Measurements from ENCODE around the gene REXO1.

REXO1 gene

GRCh38 chr19:1863328-1863637 is 15.0 kb upstream of the REXO1 start, which contains the start of gene KLF16 (continued):
- TF ChIP-seq YY2 (tag by site-specific recombination; IDR thresholded peaks at IDR 0.05), result no peak
- TF ChIP-seq INSM2 (tag by site-specific recombination; IDR thresholded peaks at IDR 0.05), result no peak
- no peak for TF ChIP-seq FEZF1 (tag by site-specific recombination; IDR thresholded peaks at IDR 0.05)

DNA sequence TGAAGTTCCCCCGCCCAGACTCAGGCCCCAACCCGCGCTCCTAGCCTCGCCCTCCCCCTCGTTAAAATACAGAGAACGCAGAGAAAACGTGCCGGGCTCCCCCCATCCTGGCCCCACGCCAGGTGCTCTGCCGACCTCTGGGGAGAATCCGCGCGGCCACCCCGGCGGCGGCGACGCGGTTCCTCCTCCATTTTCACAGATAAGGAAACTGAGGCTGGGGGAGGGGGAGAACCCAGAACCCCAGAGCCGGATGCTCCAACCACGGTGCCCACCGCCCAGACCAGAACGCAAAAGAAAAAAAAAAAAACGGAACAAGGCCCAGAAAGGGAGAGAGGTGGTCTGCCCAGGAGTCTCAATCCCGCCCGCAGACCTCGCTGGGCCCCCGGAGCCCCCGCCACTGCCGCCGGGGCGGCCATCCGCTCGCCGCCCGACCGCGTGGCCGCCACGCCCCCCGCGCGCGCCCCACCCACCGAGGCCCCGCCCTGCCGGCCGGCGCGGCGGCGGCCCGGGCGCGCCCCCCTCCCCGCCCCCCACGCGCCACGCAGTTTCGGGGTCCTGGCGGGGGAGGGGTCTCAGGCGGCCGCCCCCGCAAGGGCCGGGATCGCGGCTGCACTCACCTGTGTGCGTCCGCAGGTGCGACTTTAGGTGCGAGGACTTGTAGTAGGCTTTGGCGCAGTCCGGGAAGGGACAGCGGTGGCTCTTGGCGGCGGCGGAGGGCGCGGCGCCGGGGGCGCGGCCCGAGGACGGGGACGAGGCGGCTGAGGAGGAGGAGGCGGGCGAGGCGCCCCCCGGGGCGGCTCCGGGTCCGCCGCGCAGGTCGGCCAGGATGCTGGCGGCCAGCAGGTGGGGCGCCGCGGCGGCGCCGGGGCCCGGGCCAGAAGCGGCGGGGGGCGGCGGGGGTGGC is 14.4 kb upstream of the REXO1 start:
- ChIA-PET POLR2A (no interaction called here), CTCF (no interaction called here)
- peak overlapping the region; percentile 70; the same call in 1 of the 2 replicates for H3K27ac ChIP-seq (ENCODE audit: extremely low read depth, low read depth, low read length)
- peak overlapping the region; percentile 56 for H3K4me3 ChIP-seq (ENCODE audit: low read depth, low read length)
- H3K36me3 ChIP-seq (ENCODE audit: control insufficient read depth in 2 of 2, insufficient read depth in 1 of 2, low read length in 2 of 2), result no peaks in the 10 kb centered on the region
- peaks cover 21% of the 10 kb centered on the region for H3K4me1 ChIP-seq (ENCODE audit: control insufficient read depth, insufficient read depth, low read length)
- H3K9me3 ChIP-seq (ENCODE audit: control insufficient read depth, insufficient read depth, low read depth, low read length), result no peaks in the 10 kb centered on the region
- TF ChIP-seq, protein P1, sequence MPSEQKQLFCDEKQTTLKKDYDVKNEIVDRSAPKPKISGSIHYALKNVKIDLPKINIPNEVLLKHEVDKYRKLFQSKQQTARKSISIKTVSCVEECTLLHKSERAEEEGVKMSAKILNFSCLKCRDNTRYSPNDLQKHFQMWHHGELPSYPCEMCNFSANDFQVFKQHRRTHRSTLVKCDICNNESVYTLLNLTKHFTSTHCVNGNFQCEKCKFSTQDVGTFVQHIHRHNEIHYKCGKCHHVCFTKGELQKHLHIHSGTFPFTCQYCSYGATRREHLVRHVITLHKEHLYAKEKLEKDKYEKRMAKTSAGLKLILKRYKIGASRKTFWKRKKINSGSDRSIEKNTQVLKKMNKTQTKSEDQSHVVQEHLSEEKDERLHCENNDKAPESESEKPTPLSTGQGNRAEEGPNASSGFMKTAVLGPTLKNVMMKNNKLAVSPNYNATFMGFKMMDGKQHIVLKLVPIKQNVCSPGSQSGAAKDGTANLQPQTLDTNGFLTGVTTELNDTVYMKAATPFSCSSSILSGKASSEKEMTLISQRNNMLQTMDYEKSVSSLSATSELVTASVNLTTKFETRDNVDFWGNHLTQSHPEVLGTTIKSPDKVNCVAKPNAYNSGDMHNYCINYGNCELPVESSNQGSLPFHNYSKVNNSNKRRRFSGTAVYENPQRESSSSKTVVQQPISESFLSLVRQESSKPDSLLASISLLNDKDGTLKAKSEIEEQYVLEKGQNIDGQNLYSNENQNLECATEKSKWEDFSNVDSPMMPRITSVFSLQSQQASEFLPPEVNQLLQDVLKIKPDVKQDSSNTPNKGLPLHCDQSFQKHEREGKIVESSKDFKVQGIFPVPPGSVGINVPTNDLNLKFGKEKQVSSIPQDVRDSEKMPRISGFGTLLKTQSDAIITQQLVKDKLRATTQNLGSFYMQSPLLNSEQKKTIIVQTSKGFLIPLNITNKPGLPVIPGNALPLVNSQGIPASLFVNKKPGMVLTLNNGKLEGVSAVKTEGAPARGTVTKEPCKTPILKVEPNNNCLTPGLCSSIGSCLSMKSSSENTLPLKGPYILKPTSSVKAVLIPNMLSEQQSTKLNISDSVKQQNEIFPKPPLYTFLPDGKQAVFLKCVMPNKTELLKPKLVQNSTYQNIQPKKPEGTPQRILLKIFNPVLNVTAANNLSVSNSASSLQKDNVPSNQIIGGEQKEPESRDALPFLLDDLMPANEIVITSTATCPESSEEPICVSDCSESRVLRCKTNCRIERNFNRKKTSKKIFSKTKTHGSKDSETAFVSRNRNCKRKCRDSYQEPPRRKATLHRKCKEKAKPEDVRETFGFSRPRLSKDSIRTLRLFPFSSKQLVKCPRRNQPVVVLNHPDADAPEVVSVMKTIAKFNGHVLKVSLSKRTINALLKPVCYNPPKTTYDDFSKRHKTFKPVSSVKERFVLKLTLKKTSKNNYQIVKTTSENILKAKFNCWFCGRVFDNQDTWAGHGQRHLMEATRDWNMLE (tag by site-specific recombination; conservative IDR thresholded peaks at IDR 0.05; ENCODE audit: low read depth), result no peak
- TF ChIP-seq IKZF3 (tag by site-specific recombination; IDR thresholded peaks at IDR 0.05) (no peak), SETDB1 (IDR thresholded peaks at IDR 0.05; ENCODE audit: insufficient read length, low read length) (no peak), BCL11A (tag by site-specific recombination; IDR thresholded peaks at IDR 0.05; ENCODE audit: low read depth) (0 out of 2 replicates have a peak, but pooled peaks have one; percentile 27), ZNF600 (tag by site-specific recombination; IDR thresholded peaks at IDR 0.05) (no peak), ZNF785 (tag by site-specific recombination; IDR thresholded peaks at IDR 0.05) (no peak), ZNF2 (tag by site-specific recombination; IDR thresholded peaks at IDR 0.05) (no peak), ZNF488 (tag by site-specific recombination; IDR thresholded peaks at IDR 0.05) (no peak), ZNF394 (tag by site-specific recombination; IDR thresholded peaks at IDR 0.05; ENCODE audit: borderline replicate concordance) (no peak), TCF7L2 (IDR thresholded peaks at IDR 0.05; ENCODE audit: borderline replicate concordance, low read depth, low read length) (no peak), ZXDB (tag by site-specific recombination; IDR thresholded peaks at IDR 0.05) (no peak; the same call in 1 of the 2 replicates), ZNF366 (tag by site-specific recombination; conservative IDR thresholded peaks at IDR 0.05) (peak; percentile 35), ZNF768 (tag by site-specific recombination; IDR thresholded peaks at IDR 0.05) (no peak), ZNF664 (tag by site-specific recombination; IDR thresholded peaks at IDR 0.05) (no peak), ZNF596 (tag by site-specific recombination; IDR thresholded peaks at IDR 0.05) (no peak), ZNF610 (tag by site-specific recombination; IDR thresholded peaks at IDR 0.05; ENCODE audit: borderline replicate concordance) (no peak)
- TF ChIP-seq, protein P2, sequence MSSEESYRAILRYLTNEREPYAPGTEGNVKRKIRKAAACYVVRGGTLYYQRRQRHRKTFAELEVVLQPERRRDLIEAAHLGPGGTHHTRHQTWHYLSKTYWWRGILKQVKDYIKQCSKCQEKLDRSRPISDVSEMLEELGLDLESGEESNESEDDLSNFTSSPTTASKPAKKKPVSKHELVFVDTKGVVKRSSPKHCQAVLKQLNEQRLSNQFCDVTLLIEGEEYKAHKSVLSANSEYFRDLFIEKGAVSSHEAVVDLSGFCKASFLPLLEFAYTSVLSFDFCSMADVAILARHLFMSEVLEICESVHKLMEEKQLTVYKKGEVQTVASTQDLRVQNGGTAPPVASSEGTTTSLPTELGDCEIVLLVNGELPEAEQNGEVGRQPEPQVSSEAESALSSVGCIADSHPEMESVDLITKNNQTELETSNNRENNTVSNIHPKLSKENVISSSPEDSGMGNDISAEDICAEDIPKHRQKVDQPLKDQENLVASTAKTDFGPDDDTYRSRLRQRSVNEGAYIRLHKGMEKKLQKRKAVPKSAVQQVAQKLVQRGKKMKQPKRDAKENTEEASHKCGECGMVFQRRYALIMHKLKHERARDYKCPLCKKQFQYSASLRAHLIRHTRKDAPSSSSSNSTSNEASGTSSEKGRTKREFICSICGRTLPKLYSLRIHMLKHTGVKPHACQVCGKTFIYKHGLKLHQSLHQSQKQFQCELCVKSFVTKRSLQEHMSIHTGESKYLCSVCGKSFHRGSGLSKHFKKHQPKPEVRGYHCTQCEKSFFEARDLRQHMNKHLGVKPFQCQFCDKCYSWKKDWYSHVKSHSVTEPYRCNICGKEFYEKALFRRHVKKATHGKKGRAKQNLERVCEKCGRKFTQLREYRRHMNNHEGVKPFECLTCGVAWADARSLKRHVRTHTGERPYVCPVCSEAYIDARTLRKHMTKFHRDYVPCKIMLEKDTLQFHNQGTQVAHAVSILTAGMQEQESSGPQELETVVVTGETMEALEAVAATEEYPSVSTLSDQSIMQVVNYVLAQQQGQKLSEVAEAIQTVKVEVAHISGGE (tag by site-specific recombination; conservative IDR thresholded peaks at IDR 0.05; ENCODE audit: low read depth), result no peak
- TF ChIP-seq, protein P3, sequence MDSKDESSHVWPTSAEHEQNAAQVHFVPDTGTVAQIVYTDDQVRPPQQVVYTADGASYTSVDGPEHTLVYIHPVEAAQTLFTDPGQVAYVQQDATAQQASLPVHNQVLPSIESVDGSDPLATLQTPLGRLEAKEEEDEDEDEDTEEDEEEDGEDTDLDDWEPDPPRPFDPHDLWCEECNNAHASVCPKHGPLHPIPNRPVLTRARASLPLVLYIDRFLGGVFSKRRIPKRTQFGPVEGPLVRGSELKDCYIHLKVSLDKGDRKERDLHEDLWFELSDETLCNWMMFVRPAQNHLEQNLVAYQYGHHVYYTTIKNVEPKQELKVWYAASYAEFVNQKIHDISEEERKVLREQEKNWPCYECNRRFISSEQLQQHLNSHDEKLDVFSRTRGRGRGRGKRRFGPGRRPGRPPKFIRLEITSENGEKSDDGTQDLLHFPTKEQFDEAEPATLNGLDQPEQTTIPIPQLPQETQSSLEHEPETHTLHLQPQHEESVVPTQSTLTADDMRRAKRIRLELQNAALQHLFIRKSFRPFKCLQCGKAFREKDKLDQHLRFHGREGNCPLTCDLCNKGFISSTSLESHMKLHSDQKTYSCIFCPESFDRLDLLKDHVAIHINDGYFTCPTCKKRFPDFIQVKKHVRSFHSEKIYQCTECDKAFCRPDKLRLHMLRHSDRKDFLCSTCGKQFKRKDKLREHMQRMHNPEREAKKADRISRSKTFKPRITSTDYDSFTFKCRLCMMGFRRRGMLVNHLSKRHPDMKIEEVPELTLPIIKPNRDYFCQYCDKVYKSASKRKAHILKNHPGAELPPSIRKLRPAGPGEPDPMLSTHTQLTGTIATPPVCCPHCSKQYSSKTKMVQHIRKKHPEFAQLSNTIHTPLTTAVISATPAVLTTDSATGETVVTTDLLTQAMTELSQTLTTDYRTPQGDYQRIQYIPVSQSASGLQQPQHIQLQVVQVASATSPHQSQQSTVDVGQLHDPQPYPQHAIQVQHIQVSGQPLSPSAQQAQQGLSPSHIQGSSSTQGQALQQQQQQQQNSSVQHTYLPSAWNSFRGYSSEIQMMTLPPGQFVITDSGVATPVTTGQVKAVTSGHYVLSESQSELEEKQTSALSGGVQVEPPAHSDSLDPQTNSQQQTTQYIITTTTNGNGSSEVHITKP (tag by site-specific recombination; IDR thresholded peaks at IDR 0.05), result peak; percentile 77

Measured in HEK293 (cell line).